WTC11 (cell line): ENCODE data around the gene COPS4.

ENCODE experiments used
- TF ChIP-seq, protein P1 (sequence below): fragments of 200-600 bp; IDR thresholded peaks from 2 replicates; pipeline ENCODE4 v1.8.0; 2022; ENCODE audit warnings: antibody characterized with exemption
- TF ChIP-seq, protein P2 (sequence below): sonication (generic); formaldehyde crosslinking; IDR thresholded peaks from 2 replicates; pipeline ENCODE4 v1.8.1; 2022; ENCODE audit warnings: low read depth, missing genetic modification reagents, borderline replicate concordance

DNA sequence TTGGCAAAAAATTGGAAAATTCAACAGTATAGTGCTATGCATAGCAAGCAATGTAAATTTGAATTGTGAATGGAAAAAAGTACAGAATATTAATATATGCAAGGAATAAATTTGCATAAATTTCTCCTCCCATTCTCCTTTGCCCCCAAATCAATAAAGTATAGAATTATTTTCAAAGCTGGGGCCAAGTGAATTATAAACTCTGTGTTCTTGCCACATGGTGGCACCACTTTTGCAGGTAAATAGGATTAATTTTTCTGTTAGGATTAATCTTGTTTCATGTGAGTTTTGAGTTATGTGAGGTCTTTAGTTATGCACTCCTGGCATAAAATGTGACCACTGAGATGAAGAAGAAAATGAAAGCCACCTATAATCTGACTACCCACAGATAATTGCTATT, 19.9 kb downstream of the COPS4 start:
- TF ChIP-seq, protein P1, sequence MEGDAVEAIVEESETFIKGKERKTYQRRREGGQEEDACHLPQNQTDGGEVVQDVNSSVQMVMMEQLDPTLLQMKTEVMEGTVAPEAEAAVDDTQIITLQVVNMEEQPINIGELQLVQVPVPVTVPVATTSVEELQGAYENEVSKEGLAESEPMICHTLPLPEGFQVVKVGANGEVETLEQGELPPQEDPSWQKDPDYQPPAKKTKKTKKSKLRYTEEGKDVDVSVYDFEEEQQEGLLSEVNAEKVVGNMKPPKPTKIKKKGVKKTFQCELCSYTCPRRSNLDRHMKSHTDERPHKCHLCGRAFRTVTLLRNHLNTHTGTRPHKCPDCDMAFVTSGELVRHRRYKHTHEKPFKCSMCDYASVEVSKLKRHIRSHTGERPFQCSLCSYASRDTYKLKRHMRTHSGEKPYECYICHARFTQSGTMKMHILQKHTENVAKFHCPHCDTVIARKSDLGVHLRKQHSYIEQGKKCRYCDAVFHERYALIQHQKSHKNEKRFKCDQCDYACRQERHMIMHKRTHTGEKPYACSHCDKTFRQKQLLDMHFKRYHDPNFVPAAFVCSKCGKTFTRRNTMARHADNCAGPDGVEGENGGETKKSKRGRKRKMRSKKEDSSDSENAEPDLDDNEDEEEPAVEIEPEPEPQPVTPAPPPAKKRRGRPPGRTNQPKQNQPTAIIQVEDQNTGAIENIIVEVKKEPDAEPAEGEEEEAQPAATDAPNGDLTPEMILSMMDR: no peak
- TF ChIP-seq, protein P2, sequence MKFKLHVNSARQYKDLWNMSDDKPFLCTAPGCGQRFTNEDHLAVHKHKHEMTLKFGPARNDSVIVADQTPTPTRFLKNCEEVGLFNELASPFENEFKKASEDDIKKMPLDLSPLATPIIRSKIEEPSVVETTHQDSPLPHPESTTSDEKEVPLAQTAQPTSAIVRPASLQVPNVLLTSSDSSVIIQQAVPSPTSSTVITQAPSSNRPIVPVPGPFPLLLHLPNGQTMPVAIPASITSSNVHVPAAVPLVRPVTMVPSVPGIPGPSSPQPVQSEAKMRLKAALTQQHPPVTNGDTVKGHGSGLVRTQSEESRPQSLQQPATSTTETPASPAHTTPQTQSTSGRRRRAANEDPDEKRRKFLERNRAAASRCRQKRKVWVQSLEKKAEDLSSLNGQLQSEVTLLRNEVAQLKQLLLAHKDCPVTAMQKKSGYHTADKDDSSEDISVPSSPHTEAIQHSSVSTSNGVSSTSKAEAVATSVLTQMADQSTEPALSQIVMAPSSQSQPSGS (CRISPR knock-in tag): no peak
